Measurements from ENCODE around the gene EFCAB6. TPM values are rescaled to one million over a fixed set of nuclear protein-coding genes. Genes with fewer than 3 reads are reported as not detected.

EFCAB6 gene
- polyA plus RNA-seq, 3 donors = not detected

DNA sequence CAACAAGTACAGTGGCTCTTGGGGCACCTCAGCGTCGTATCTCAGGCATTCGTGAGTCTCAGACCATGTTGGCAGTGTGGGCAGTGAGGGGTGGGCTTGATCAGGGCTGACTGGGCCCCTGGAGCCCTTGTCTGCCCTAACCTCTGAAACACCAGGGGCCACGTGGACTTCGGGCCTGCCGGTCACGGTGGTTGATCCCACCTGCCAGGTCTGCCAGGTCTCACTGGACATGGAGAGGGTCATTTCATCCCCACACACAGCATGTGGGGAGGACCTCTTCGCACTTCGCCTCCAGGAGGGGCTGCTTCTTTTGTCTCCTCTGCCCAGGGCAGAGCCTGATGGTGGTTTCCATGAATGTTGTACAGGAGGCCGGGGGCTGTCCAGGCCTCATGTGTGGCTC is 323.2 kb downstream of the EFCAB6 start:
- intact Hi-C loops (cut with micrococcal nuclease) = no loop called here
- Histone ChIP-seq H3K36me3 (replicated peaks in 1 of 2; ENCODE audit: control insufficient read depth in 1 of 2, insufficient read depth in 2 of 2, low read length in 2 of 2) (no peaks in the 10 kb centered on the region), H4K20me1 (ENCODE audit: insufficient read depth, low read length) (no peaks in the 10 kb centered on the region), H3K4me2 (replicated peaks; ENCODE audit: extremely low read depth, low read length, poor library complexity, severe bottlenecking) (no peak overlapping the region), H3K27ac (ENCODE audit: low read depth in 1 of 2, low read length in 2 of 2) (no peak overlapping the region), H3K9ac (ENCODE audit: insufficient read depth, low read length, poor library complexity, severe bottlenecking) (no peak overlapping the region), H3K9me3 (replicated peaks in 1 of 2; ENCODE audit: control insufficient read depth in 1 of 2, insufficient read depth in 1 of 2, low read length in 2 of 2) (no peaks in the 10 kb centered on the region), H3K27me3 (ENCODE audit: control insufficient read depth in 2 of 2, insufficient read depth in 2 of 2, low read length in 2 of 2) (no peaks in the 10 kb centered on the region), H3K4me1 (ENCODE audit: control insufficient read depth in 1 of 2, insufficient read depth in 2 of 2, low read length in 2 of 2) (no peaks in the 10 kb centered on the region), H3K4me3 (replicated peaks in 1 of 3; ENCODE audit: low read depth in 2 of 3, low read length in 3 of 3) (no peak overlapping the region), H2AFZ (ENCODE audit: insufficient read depth, low read depth, low read length, poor library complexity, severe bottlenecking) (no peak overlapping the region), H3K79me2 (ENCODE audit: insufficient read depth, low read length) (no peaks in the 10 kb centered on the region)
- Mint-ChIP-seq H3K9me3 (peaks cover 0 to 4% (median 0%) of the 10 kb centered on the region in 7 donors), H3K27ac (no peak overlapping the region), H3K36me3 (no peaks in the 10 kb centered on the region), H3K27me3 (ENCODE audit: low read depth in 3 of 3) (peaks cover 0 to 7% (median 1%) of the 10 kb centered on the region in 3 donors), H3K4me1 (no peaks in the 10 kb centered on the region), H3K4me3 (no peak overlapping the region)
- TF ChIP-seq, protein P1, sequence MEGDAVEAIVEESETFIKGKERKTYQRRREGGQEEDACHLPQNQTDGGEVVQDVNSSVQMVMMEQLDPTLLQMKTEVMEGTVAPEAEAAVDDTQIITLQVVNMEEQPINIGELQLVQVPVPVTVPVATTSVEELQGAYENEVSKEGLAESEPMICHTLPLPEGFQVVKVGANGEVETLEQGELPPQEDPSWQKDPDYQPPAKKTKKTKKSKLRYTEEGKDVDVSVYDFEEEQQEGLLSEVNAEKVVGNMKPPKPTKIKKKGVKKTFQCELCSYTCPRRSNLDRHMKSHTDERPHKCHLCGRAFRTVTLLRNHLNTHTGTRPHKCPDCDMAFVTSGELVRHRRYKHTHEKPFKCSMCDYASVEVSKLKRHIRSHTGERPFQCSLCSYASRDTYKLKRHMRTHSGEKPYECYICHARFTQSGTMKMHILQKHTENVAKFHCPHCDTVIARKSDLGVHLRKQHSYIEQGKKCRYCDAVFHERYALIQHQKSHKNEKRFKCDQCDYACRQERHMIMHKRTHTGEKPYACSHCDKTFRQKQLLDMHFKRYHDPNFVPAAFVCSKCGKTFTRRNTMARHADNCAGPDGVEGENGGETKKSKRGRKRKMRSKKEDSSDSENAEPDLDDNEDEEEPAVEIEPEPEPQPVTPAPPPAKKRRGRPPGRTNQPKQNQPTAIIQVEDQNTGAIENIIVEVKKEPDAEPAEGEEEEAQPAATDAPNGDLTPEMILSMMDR (IDR thresholded peaks at IDR 0.05) = no peak
- WGBS (ENCODE audit: insufficient coverage) = 70% methylated on average over 6 of the region's 10 CpGs
- DNase-seq = no peak

DNA sequence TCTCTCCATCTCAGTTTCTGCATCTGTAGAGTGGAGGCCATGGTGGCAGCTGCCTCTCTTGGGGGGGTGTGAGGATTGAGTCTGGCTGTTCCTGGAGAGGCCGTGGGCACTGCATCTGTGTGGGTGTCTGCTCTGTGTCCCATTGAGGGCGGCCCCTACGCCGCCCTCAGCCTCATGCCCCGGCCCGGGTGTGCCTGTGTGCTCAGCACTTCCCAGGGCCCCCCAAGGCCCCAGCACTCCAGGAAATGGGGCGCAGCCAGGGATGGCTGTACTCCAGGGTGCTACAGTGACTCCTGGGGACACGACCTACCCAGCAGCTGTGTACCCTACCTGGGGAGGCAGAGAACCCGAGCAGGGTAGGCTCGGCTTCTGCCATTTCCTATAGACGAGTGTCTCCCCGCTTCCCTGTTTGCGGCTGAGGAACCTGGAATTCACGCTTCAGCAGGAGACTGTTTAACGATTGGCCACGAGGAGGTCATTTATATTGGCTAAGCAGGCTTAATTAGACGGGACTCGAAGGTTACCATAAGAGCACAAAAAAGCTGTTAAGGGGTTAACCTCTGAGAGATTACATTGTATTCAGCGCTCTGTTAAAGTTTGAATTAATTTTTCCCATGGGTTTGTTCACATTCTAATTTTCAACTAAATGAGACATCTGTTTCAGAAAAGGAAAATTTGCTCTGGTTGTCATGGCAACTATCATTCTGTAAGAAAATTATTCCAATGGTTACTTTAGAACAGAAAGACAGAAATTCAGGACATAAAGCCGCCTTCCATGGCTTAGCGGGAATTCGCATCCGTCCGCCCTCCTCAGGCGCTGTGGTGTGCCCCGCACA is 323.9 kb downstream of the EFCAB6 start:
- H4K20me1 ChIP-seq (ENCODE audit: insufficient read depth, low read length) = no peaks in the 10 kb centered on the region
- Mint-ChIP-seq H3K27ac (no peak overlapping the region), H3K4me3 (no peak overlapping the region), H3K9me3 (peaks cover 0 to 4% (median 0%) of the 10 kb centered on the region in 7 donors), H3K36me3 (no peaks in the 10 kb centered on the region), H3K27me3 (ENCODE audit: low read depth in 3 of 3) (peaks cover 0 to 7% (median 1%) of the 10 kb centered on the region in 3 donors), H3K4me1 (no peaks in the 10 kb centered on the region)
- H3K27me3 ChIP-seq (ENCODE audit: control insufficient read depth in 2 of 2, insufficient read depth in 2 of 2, low read length in 2 of 2) = no peaks in the 10 kb centered on the region
- WGBS (ENCODE audit: insufficient coverage) = 90% methylated on average over 25 of the region's 26 CpGs
- no peaks in the 10 kb centered on the region for H3K4me1 ChIP-seq (ENCODE audit: control insufficient read depth in 1 of 2, insufficient read depth in 2 of 2, low read length in 2 of 2)
- DNase-seq = no peak
- H3K4me3 ChIP-seq (replicated peaks in 1 of 3; ENCODE audit: low read depth in 2 of 3, low read length in 3 of 3) = no peak overlapping the region
- H3K36me3 ChIP-seq (replicated peaks in 1 of 2; ENCODE audit: control insufficient read depth in 1 of 2, insufficient read depth in 2 of 2, low read length in 2 of 2) = no peaks in the 10 kb centered on the region
- no peak overlapping the region for H3K27ac ChIP-seq (ENCODE audit: low read depth in 1 of 2, low read length in 2 of 2)
- no peaks in the 10 kb centered on the region for H3K79me2 ChIP-seq (ENCODE audit: insufficient read depth, low read length)
- no peak overlapping the region for H2AFZ ChIP-seq (ENCODE audit: insufficient read depth, low read depth, low read length, poor library complexity, severe bottlenecking)
- no peaks in the 10 kb centered on the region for H3K9me3 ChIP-seq (replicated peaks in 1 of 2; ENCODE audit: control insufficient read depth in 1 of 2, insufficient read depth in 1 of 2, low read length in 2 of 2)
- H3K4me2 ChIP-seq (replicated peaks; ENCODE audit: extremely low read depth, low read length, poor library complexity, severe bottlenecking) = no peak overlapping the region
- TF ChIP-seq, protein P1 (IDR thresholded peaks at IDR 0.05) = no peak
- intact Hi-C loops (cut with micrococcal nuclease) = no loop called here
- no peak overlapping the region for H3K9ac ChIP-seq (ENCODE audit: insufficient read depth, low read length, poor library complexity, severe bottlenecking)

All from CD14-positive monocyte (primary cell).